ENCODE data around the gene TXN2.
A peak's percentile ranks its signal among the peaks of the same experiment; 100 is the strongest.
"Not testable (repeated sequence)": the region's sequence is repeated elsewhere in the genome, so short reads cannot be mapped to it uniquely, and the experiment has no call there.

Gene TXN2

DNA sequence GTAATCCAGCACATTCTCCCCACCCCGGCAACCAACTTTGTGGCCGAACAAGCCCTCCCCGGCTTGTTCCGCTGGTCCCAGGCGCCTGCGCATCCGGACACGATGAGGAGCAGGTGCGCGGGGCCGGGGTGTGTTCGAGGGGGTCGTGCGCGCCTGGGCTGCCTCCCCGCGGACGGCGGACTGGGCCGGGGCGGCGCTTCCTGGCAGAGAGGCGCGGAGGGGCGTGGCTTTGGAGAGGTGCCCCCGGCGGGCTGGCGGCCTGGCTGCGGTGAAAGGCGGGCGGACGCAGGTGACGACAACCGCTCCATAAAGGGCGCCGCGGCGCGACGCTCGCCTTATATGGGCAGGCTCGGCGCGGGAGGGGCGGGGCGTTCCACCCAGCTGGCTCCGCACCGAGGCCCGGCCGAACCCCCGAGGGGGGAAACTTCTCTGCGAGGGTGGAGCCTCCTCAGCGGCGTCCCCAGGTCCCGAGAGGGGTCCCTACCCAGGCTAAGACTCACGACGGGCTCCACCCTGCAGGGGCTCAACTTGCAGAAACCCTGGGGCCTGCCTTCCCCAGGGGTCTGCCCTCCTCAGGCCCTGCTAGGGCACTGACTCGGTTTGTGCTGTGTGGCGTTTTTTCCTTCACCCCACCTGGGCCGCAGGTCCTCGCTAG is 26.4 kb downstream of the TXN2 start:
- DNase-seq: peak; percentile 96

DNA sequence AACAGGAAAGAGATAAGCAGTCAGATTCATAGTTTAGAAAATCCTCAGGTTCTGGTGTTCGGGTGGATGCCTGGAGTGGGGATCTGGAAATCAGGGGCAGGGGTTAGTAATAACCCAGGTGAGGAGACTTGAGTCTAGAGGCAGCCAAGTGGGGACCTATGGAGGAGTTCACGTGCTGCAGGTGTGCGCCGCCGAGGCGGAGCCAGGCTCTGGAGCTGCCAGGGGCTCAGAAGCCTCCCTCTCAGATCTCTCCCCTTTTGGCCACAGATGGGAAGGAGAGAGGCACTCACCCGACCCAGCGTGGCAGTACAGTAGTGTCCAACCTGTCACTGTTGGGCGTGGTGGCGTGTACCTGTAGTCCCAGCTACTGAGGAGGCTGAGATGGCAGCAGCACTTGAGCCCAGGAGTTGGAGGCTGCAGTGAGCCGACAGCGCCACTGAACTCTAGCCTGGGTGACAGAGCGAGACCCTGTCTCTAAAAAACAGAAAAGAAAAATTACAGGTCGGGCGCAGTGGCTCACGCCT is 27.5 kb downstream of the TXN2 start:
- no peak for DNase-seq

DNA sequence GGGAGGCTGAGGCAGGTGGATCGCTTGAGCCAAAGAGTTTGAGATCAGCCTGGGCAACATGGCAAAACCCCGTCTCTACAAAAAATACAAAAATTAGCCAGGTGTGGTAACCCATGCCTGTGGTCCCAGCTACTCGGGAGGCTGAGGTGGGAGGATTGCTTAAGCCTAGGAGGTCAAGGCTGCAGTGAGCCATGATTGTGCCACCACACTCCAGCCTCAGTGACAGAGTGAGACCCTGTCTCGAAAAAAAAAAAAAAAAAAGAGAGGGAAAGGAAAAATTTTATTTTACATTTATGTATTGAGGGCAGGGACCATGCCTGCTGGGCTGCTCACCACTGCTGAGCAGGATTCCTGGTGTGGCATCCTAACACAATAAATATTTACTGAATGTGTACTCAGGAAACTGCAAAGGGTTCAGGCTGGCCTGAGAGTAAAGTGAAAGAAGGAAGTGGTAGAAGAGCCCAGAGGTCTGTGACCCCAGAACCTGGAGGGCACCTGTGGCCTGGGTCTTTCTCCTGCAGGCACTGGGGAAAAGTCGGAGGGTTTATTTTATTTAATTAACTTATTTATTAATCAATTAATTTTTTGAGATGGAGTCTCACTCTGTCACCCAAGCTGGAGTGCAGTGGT is 28.3 kb downstream of the TXN2 start:
- not testable (repeated sequence) for DNase-seq

DNA sequence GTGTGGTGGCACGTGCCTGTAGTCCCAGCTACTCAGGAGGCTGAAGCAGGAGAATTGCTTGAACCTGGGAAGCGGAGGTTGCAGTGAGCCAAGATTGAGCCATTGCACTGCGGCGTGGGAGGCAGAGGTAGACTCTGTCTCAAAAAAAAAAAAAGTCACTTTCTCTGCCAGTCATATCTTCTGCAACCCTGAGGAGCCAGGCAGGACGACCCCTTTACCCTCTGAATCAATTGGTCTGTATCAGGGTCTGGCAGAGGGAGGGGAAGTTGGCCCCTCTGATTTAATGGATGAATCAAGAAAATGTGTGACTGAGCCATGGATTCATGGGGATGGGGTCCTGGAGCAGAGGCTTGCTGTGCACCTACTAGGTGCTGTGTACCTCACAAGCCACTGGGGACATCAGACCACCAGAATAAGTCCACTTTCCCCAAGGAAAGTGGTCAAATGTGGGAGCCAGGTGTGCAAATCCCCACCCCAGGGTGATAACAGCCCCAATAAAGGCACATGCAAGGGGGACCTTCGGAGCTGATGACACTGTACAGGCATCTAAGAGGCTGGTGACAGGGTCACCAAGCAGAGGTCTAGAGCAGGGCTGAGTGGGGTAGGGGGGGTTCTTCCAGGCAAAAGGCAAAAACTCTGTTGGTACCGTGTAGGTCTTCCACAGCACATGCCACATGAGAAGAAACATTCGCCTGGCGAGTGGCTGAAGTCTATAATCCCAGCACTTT is 29.0 kb downstream of the TXN2 start:
- DNase-seq: no peak

DNA sequence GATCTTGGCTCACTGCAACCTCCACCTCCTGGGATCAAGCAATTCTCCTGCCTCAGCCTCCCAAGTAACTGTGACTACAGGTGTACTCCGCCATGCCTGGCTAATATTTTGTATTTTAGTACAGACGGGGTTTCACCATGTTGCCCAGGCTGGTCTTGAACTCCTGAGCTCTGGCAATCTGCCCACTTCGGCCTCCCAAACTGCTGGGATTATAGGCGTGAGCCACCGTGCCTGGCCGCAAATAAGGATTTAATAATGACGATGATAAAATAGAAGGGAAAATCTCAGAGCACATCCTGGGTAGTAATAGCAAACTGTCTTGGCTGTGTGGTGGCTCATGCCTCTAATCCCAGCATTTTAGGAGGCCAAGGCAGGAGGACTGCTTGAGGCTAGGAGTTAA is 30.5 kb downstream of the TXN2 start:
- not testable (repeated sequence) for DNase-seq

DNA sequence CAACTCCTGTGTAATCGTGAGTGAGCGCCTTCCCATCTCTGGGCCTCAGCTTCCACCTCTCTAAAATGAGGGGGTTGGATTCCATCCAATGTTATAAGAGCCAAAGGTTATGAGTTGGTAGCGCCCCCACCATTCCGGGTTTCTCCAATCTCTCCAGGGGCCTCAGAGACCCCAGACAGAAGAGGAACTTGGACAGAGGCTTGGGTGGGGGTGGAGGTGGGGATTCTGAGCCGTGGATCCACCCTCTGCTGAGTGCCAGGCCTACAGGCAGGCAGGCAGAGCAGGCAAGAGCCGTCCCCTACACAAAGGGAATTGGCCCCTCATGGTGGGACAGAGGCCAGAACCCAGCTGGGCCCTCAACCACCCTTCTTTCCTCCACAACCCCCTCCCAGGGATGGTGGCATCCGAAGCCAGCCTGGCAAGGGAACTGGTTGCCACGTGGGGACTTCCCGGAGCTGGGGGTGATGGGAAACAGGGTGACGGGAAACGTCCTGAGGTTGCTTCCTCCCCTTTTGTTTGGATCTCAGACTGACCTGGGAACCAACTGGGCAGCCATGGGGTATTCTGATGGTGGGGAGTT is 31.8 kb downstream of the TXN2 start:
- DNase-seq: no peak

DNA sequence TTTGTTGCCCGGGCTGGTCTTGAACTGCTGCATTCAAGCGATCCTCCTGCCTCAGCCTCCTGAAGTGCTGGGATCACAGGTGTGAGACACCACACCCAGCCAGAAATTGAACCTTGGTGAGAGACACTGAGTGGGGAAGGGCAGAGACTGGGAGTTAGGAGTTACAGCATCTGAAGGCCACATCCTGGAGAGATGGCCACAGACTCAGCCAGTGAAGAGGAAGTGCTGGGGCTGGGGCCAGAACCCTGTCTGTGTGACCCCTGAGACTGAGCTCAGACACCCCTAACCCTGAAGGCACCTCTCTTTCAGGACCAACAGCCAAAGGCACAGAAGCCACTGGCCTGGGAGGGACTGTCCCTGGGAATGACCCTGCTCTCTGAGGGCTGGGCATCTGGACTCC is 33.8 kb downstream of the TXN2 start:
- no peak for DNase-seq

DNA sequence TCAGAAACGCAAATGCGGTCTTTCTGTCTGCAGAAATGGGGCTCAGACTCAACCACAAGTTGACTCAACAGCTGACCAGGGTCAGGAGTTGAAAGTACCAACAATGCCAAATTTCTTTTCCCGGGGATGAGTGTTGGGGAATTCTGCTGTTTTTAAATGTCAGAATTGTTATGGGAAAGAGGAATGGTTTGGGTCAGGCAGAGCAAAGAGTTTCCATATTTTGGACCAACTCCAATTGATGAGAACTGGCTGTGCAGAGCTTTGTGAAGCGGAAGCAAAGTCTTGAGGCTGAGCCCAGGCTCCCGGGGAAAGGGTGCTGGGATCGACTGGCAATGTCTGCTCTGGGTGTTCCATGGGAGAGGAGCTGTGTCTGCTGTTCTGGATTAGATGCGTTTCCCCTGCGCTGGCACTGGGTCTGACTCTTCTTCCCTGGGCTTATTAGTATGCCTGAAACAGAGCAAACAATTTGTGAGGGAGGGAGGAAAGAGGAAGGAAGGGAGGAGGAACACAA is 36.2 kb downstream of the TXN2 start:
- no peak for DNase-seq

DNA sequence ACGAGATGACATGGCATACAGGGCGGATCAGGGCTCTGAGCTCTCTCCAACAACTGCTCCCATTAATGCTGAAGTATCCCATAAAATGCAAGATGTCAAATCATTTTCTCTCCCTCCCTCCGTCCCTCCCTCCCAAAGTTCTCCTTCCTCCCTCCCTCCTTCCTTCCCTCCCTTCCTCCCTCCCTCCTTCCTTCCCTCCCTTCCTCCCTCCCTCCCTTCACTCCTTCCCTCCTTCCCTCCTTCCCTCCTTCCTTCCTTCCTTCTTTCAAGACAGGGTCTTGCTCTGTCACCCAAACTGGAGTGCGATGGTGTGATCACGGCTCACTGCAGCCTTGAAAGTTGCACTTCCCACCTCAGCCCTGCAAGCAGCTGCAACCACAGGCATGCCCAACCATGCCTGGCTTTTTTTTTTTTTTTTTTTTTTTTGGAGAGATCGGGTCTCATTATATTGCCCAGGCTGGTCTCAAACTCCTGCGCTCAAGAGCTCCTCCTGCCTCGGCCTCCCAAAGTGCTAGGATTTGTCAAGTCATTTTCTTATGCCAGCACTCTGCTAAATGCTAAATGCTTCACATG is 38.2 kb downstream of the TXN2 start:
- DNase-seq: no peak

DNA sequence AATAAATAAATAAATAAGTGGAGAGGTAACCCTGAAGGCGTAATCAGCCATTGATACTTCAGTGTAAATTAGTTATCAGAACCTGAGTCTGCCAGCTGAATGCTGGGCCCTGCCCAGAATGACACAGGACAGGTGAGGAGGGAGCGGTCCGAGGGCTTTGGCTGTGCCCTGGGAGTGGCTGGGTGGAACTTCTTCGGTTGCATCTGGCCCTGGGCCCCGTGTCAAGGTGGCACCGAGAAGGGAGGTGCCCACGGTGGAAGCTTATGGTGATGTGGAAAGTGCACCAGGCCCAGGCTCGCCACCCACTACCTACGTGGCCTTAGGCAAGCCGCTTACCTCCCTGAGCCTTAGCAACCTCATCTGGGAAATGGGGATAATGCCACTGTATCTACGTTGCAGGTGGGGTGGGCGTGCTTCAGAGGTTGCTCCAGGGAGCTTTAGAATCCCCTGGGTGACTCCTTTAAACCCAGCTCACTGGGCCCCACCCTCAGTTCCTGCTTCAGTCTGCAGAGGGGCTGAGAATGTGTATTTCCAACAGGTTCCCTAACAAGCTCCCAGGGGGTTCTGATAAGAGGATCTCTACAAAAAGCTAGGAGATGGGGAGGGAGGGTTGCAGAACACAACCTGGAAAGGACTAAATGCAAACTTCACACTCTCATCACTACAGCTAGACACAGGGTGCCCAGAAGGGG is 38.8 kb downstream of the TXN2 start:
- DNase-seq: no peak

DNA sequence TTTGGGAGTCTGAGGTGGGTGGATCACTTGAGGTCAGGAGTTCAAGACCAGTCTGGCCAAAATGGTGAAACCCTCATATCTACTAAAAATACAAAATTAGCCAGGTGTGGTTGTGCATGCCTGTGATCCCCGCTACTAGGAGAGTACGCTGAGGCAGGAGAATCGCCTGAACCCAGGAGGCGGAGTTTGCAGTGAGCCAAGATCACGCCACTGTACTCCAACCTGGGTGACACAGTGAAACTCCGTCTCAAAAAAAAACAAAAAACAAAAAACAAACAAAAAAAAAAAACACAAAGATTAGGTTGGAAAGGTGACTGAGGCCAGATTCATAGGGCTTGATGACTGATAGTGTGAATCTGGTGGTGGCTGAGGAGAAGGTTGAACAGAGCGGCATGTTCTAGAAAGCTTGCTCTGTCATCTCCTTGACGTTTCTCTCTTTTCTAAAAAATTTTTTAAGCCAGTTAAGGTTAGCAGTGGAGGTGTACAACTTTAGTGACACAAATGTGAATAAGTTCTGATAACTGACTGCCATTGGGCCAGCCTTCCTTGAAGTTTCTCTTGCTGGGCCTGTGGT is 40.9 kb downstream of the TXN2 start:
- DNase-seq: no peak

DNA sequence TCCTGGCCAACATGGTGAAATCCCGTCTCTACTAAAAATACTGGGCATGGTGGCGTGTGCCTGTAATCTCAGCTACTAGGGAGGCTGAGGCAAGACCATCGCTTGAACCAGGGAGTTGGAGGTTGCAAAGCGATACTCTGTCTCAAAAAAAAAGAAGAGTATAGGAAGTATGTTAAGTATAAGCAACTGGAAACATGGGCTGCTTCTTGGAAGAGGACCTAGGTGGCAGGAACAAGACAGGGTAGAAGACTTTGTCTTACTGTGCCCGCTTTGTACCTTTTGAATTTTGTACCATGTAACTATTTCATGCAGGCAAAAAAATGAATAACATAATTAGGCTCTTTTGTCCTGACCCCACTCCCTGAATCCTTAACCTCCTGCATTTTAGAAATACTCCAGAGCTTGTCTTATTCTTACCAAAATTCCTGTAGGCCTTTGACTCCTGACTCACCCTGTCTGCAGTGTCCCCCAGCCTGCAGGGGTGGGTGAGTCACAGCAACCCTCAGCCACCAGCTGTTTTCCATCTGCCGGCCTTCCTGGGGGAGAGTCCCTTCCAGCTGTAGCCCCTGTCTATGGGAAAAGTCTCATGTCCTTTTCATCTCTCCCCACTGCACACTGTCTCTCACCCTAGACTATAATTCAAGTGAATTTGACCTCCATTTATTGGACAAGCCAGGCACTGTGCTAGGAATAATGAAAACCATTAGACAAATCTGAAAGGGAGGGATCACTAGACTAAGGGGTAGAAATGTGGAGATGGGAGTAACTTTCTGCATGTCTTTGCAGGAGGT is 41.8 kb downstream of the TXN2 start:
- DNase-seq: no peak

DNA sequence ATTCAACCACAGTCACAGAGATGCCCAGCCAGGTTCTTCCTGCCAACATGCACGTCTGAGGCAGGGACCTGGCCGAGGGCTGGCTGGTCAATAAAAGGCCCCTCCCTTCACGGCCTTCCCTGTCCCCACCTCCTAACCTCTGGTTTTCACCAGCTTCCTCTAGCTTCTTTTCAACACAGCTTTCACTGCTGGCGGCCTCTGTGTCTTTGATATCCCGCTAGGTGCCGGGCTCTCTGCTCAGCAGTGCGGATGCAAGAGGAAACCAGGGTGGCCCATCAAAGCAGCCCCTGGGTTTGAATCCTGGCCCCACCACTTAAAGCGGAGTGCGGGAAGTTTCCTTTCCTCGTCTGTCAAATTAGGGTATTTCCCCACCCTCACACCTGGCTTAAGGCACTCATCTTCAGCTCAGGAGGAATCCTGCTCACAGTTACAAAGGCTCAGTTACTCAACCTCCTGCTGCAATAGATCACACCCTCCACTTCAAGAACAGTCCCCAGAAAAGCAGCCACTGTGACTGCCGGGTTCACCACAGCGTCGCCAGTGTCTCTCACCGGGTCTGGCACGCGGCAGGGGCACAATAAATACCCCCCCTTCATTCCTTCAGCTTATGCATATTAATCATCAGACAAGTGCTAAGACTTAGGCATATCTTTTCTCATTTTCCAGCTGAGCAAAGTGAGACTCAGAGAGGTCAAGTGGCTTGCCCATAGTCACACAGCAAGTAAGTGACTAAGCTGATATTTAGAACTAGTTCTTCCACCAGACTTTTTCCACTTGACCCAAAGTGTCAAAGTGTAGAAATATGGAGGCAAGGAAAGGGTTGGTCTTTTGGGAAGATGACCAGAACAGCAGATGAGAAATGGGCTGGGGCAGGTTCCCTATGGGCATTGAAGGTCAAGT is 45.7 kb downstream of the TXN2 start:
- peak; percentile 87 for DNase-seq

DNA sequence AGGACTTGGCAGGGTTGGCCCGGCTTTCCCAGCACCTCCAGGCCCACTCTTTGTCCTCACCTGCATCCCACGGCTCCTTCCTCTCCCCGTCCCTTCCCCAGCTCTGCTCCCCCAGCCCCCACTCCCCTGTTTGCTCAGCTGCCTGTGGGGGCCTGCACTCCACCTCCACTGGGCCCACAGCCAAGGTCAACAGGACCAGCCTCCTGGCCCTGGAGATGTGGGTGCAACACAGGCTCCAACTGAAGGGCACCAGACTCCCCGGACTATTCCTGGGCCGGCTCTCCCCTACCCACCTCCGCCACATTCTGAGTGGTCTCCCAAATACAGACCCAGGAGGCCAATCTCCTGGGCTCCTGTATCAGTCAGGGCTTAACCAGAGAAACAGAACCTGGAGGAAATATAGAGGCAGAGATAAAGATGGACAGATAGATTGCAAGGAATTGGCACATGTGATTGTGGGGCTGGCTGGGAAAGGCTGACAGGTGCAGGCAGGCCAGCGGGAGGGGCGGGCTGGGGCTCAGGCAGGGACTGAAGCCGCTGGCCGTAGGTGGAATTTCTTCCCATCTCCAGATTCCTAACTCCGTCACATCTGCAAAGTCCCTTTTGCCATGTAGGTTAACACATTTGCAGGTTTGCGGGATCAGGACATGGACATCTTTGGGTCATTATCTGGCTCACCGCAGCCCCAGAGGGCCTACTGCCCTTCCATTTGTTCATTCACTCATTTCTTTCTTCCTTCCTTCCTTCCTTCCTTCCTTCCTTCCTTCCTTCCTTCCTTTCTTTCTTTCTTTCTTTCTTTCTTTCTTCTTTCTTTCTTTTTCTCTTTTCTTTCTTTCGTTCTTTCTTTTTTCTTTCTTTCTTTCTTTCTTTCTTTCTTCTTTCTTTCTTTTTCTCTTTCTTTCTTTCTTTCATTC is 47.9 kb downstream of the TXN2 start:
- DNase-seq: no peak

DNA sequence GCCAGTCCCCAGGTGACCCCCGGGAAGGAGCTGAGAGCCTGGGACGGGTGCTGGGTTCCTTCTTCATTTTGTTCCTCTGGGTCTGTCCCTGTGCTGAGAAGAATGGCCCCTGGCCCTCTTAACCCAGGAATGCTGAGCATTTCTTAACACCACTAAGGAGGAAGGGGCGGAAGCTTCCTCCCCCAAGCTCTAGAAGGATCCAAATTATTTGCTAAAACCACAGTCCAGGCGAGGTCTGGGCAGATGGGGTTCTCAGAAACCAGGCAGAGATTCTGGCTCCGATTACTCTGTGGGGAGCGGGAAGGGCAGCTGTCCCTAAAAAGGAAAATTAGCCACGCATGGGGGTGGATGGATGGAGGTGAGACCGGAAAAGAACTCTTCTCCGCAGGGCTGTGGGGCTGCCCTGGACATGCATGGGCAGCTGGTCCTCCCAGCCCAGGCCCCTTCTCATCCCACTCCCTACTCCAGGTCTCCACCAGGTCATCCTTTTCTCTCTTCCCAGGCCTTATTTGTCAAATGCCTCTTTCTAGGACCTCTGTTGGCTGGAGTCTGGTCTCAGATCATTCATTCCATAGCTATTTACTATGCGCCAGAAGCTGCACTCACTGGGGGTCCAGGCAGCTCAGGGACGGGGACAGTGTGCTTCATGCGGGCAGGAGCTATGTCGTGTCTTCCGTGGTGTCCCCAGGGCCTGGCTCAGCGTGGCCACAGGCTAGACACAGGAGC is 48.7 kb downstream of the TXN2 start:
- no peak for DNase-seq

DNA sequence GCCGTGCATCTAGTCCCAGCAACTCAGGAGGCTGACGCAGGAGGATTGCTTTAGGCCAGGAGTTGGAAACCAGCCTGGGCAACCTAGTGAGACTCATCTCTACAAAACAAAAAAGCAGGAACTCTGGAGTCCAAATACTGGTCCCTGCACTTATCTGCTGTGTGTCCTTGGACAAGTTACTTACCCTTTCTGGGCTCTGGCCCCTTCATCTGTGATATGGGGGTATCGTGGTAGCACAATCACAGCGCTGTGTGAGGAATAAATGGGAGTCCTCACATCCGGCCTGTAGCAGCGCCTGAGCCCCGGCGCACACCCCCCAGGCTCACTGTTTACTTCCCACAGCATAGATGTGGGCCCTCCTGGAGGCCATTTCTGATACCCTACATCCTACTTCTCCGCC is 49.5 kb downstream of the TXN2 start:
- no peak for DNase-seq

DNA sequence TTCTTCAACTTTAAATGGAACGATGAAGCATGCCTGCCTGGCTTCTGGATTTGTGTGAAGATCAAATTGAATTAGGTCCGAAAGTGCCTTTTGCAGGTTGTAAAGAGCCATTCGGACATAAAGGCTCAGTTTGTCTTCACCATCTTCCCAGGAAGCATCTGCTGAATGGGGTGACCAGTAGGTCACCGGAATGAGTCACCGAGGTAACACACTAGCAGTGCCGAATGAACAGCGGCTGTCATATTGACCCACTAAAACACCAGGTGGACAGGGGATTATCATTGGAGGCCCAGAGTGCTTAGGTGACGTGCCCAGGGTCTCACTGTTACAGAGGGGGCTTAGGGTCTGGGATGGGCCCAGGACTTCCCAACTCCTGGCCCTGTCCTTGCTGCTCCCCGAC is 50.6 kb downstream of the TXN2 start:
- DNase-seq: no peak

DNA sequence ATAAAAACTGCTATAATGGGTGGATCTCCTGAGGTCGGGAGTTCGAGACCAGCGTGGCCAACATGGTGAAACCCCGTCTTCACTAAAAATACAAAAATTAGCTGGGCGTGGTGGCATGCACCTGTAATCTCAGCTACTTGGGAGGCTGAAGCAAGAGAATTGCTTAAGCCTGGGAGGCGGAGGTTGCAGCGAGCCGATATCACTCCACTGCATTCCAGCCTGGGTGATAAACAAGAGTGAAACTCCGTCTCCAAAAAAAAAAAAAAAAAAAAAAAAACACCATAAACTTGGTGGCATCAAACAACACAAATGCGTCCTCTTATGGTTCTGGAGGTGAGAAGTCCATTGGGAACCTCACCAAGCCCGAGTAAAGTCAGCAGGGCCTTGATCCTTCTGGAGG is 53.5 kb downstream of the TXN2 start:
- not testable (repeated sequence) for DNase-seq

Data from CD4-positive, alpha-beta T cell treated with Interleukin-15 for 1 hour (primary cell).